ENCODE results near the gene VOPP1. TPM values are rescaled to one million over a fixed set of nuclear protein-coding genes. Genes with fewer than 3 reads are reported as not detected.

Gene VOPP1
- total and polyA plus RNA-seq, 2 of the 13 experiments (the other 11 are each of a cell fraction or from before 2014, with no cell fraction given), result 21.8 to 55.3 TPM

- no peak overlapping the region for H3K9ac ChIP-seq (ENCODE audit: insufficient read depth, low read depth, low read length)
- WGBS (ENCODE audit: low lambda C conversion rate), result 95% methylated on average over 22 of the region's 22 CpGs
- H4K20me1 ChIP-seq (ENCODE audit: insufficient read depth, low read length), result no peaks in the 10 kb centered on the region
- BruUV-seq (replicated peaks), result no TSS peak
- TF ChIP-seq TRIM22 (IDR thresholded peaks at IDR 0.05), result no peak
- no peak for TF ChIP-seq NFE2L1 (CRISPR knock-in tag; IDR thresholded peaks at IDR 0.05; ENCODE audit: borderline replicate concordance)
- TF ChIP-seq, protein P1, sequence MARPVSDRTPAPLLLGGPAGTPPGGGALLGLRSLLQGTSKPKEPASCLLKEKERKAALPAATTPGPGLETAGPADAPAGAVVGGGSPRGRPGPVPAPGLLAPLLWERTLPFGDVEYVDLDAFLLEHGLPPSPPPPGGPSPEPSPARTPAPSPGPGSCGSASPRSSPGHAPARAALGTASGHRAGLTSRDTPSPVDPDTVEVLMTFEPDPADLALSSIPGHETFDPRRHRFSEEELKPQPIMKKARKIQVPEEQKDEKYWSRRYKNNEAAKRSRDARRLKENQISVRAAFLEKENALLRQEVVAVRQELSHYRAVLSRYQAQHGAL (CRISPR knock-in tag; IDR thresholded peaks at IDR 0.05; ENCODE audit: not compliant biosample characterization), result no peak
- no peak for TF ChIP-seq ZXDC (CRISPR knock-in tag; IDR thresholded peaks at IDR 0.05)
- TF ChIP-seq ZBTB38 (CRISPR knock-in tag; IDR thresholded peaks at IDR 0.05), result no peak
- no peak for TF ChIP-seq ZFP37 (CRISPR knock-in tag; IDR thresholded peaks at IDR 0.05; ENCODE audit: borderline replicate concordance)
- TF ChIP-seq ZBTB1 (CRISPR knock-in tag; IDR thresholded peaks at IDR 0.05; ENCODE audit: borderline replicate concordance), result no peak
- TF ChIP-seq ZNF205 (CRISPR knock-in tag; IDR thresholded peaks at IDR 0.05), result no peak
- TF ChIP-seq, protein P2, sequence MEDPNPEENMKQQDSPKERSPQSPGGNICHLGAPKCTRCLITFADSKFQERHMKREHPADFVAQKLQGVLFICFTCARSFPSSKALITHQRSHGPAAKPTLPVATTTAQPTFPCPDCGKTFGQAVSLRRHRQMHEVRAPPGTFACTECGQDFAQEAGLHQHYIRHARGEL (CRISPR knock-in tag; IDR thresholded peaks at IDR 0.05), result no peak
- no peak for TF ChIP-seq ZNF788 (CRISPR knock-in tag; IDR thresholded peaks at IDR 0.05; ENCODE audit: borderline replicate concordance)
- TF ChIP-seq, protein P3, sequence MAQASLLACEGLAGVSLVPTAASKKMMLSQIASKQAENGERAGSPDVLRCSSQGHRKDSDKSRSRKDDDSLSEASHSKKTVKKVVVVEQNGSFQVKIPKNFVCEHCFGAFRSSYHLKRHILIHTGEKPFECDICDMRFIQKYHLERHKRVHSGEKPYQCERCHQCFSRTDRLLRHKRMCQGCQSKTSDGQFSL (CRISPR knock-in tag; IDR thresholded peaks at IDR 0.05), result no peak
- in situ Hi-C loops (cut with HindIII; ENCODE audit: extremely low pct_ligation_motif_present, low pct_unique_long_range_greater_than_20kb) (no loop called here), intact Hi-C loops (cut with micrococcal nuclease; ENCODE audit: unreplicated experiment) (no loop called here)
- no peaks in the 10 kb centered on the region for H3K4me1 ChIP-seq (ENCODE audit: insufficient read depth, low read length)
- H3K36me3 ChIP-seq (replicated peaks in 1 of 2; ENCODE audit: control insufficient read depth in 1 of 2, insufficient read depth in 2 of 2, low read length in 2 of 2), result peaks cover 5 to 18% of the 10 kb centered on the region in 2 experiments; a peak in 3 of 5 replicates
- ATAC-seq (no peak), FAIRE-seq (no peak), DNase-seq (ENCODE audit: low spot score) (no peak)
- no peak overlapping the region for H3K27ac ChIP-seq (ENCODE audit: extremely low read length, insufficient read depth, low read length)
- no peaks in the 10 kb centered on the region for H3K79me2 ChIP-seq (ENCODE audit: insufficient read depth, low read length)
- no peak overlapping the region for H2AFZ ChIP-seq (ENCODE audit: low read length)
- no peak overlapping the region for H3K4me2 ChIP-seq (ENCODE audit: low read depth, low read length)
- POLR2A ChIA-PET, result no interaction called here
- H3K27me3 ChIP-seq (ENCODE audit: control insufficient read depth in 1 of 2, insufficient read depth in 2 of 2, low read length in 2 of 2), result no peaks in the 10 kb centered on the region
- H3K9me3 ChIP-seq (ENCODE audit: low read length), result no peaks in the 10 kb centered on the region
- H3K4me3 ChIP-seq (replicated peaks in 1 of 3; ENCODE audit: insufficient read depth in 1 of 3, low read depth in 2 of 3, low read length in 3 of 3), result no peak overlapping the region
- CTCF ChIA-PET (ENCODE audit: low intra/inter-chr PET ratio, low total read pairs), result no interaction called here
Measured at GRCh38 chr7:55474944-55475854, 97.1 kb downstream of the VOPP1 start.

Data from HepG2 (cell line).